K562 (cell line): ENCODE results near the gene NIPA2. TPM values are rescaled to one million over a fixed set of nuclear protein-coding genes. Genes with fewer than 3 reads are reported as not detected.
A peak's percentile ranks its signal among the peaks of the same experiment; 100 is the strongest.

Experiments used
- ATAC-seq: fragments of 200-7000 bp; cut with Tn5 transposase; 3 replicates; pipeline ENCODE4 v1.9.1; 2020; ENCODE audit warnings: moderate library complexity
- BruUV-seq: library from RNA; stranded (reverse); fragments of 400-500 nt; replicated peaks from 2 replicates; lab custom pipeline; 2021; lab: Mats Ljungman, UMichigan
- CTCF ChIA-PET: fragments of 300-600 bp; formaldehyde crosslinking; extraction: SDS; loops from one replicate; lab custom pipeline; 2021; ENCODE audit warnings: low intra/inter-chr PET ratio; lab: Yijun Ruan, JAX
- POLR2A ChIA-PET: fragments of 300-600, 350-650 bp; sonication (Branson Sonifier 250); formaldehyde crosslinking; extraction: SDS; loops from one replicate; lab custom pipeline; 2021; ENCODE audit warnings: antibody characterized with exemption, inconsistent platforms; lab: Yijun Ruan, JAX
- DNase-seq, 4 experiments: peaks; one replicate each; pipeline versions ENCODE4 v3.0.0 to v3.0.0-alpha.2; 2011 to 2018; ENCODE audit warnings: low spot score in 3 of 4, mixed read lengths in 3 of 4; ENCODE audit errors: extremely low read depth in 1 of 4
- FAIRE-seq: peaks from 2 replicates; lab custom pipeline; 2011; peaks lifted over from hg19 to GRCh38; lab: Jason Lieb, UNC
- H2AFZ ChIP-seq: 2 replicates; pipeline ENCODE4 v1.6.0; 2011; ENCODE audit warnings: low read depth, low read length, control low read depth, inconsistent platforms
- H3K27ac ChIP-seq: fragments of 200-600 bp; 3 replicates; pipeline ENCODE4 v1.8.0; 2011; ENCODE audit warnings: low read depth, mild to moderate bottlenecking, control low read depth, inconsistent platforms, low read length, moderate library complexity, mixed read lengths; ENCODE audit errors: extremely low read depth
- H3K27me3 ChIP-seq, 2 experiments: fragments of 300-600 bp in 1 of 2; 2 replicates in 1 of 2; 3 replicates in 1 of 2; pipeline versions ENCODE4 v1.6.0 to v1.8.0; 2011; ENCODE audit warnings: inconsistent platforms in 2 of 2, low read length in 2 of 2, mild to moderate bottlenecking in 1 of 2, mixed read lengths in 1 of 2, moderate library complexity in 1 of 2; ENCODE audit not compliant: control insufficient read depth in 2 of 2, insufficient read depth in 2 of 2
- H3K36me3 ChIP-seq: fragments of 300-600 bp; 3 replicates; pipeline ENCODE4 v1.8.0; 2011; ENCODE audit warnings: mild to moderate bottlenecking, low read length, inconsistent platforms; ENCODE audit not compliant: control insufficient read depth, insufficient read depth
- H3K4me1 ChIP-seq, 2 experiments: fragments of 200-600 bp in 1 of 2; replicated peaks in 1 of 2; 2 replicates in 1 of 2; 3 replicates in 1 of 2; pipeline versions ENCODE4 v1.5.1 to v1.8.0; 2011; ENCODE audit warnings: inconsistent platforms in 2 of 2, low read length in 2 of 2, mild to moderate bottlenecking in 1 of 2, mixed read lengths in 1 of 2, moderate library complexity in 1 of 2; ENCODE audit not compliant: control insufficient read depth in 2 of 2, insufficient read depth in 2 of 2
- H3K4me2 ChIP-seq: 2 replicates; pipeline ENCODE4 v1.6.1; 2011; ENCODE audit warnings: low read length, control low read depth, inconsistent platforms, mixed read lengths; ENCODE audit not compliant: insufficient read depth
- H3K4me3 ChIP-seq: fragments of 200-600 bp; sonication (generic), shearing (Covaris generic); 2 replicates; pipeline ENCODE4 v1.5.1; 2016; ENCODE audit warnings: control low read depth, inconsistent platforms
- H3K79me2 ChIP-seq: fragments of 200-600 bp; 3 replicates; pipeline ENCODE4 v1.8.0; 2011; ENCODE audit warnings: low read length, inconsistent platforms; ENCODE audit not compliant: control insufficient read depth, insufficient read depth
- H3K9ac ChIP-seq, 2 experiments: 2 replicates each; pipeline versions ENCODE4 v1.6.0 to v1.6.1; 2011; ENCODE audit warnings: low read depth in 2 of 2, low read length in 2 of 2, control low read depth in 1 of 2, inconsistent platforms in 1 of 2, mild to moderate bottlenecking in 1 of 2, mixed read lengths in 1 of 2; ENCODE audit not compliant: insufficient read depth in 1 of 2
- H3K9me1 ChIP-seq: one replicate; pipeline ENCODE4 v1.6.0; 2011; ENCODE audit warnings: inconsistent platforms, mild to moderate bottlenecking, low read length, moderate library complexity; ENCODE audit not compliant: control insufficient read depth, insufficient read depth
- H3K9me3 ChIP-seq: replicated peaks from 2 replicates; pipeline ENCODE4 v1.5.1; 2011; ENCODE audit warnings: low read depth, low read length, inconsistent platforms; ENCODE audit not compliant: control insufficient read depth, insufficient read depth
- H4K20me1 ChIP-seq: replicated peaks from 2 replicates; pipeline ENCODE4 v1.6.1; 2011; ENCODE audit warnings: low read length, inconsistent platforms, mixed read lengths; ENCODE audit not compliant: control insufficient read depth, insufficient read depth
- C11orf30 ChIP-seq: fragments of 450-650 bp; IDR thresholded peaks from 2 replicates; pipeline ENCODE4 v1.6.1; 2016; ENCODE audit warnings: low read depth, mild to moderate bottlenecking
- POLR2G ChIP-seq: fragments of 200-400 bp; formaldehyde crosslinking; IDR thresholded peaks from 2 replicates; pipeline ENCODE4 v1.6.1; 2017; ENCODE audit warnings: low read depth, mild to moderate bottlenecking, antibody characterized with exemption, low read length, moderate library complexity
- RBM22 ChIP-seq: fragments of 200-400 bp; formaldehyde crosslinking; IDR thresholded peaks from 2 replicates; pipeline ENCODE4 v1.6.1; 2018; ENCODE audit warnings: low read length, low read depth; ENCODE audit not compliant: poor library complexity, severe bottlenecking
- SOX6 ChIP-seq: fragments of 450-650 bp; IDR thresholded peaks from 2 replicates; pipeline ENCODE4 v1.6.1; 2014; ENCODE audit warnings: mild to moderate bottlenecking
- ZNF316 ChIP-seq: fragments of 450-650 bp; IDR thresholded peaks from 2 replicates; pipeline ENCODE4 v1.6.1; 2016
- WGBS: fragments of 100-300 bp; shearing (Covaris generic); methylation state at CpG from one replicate; pipeline ENCODE4 v1.1.6; 2016; ENCODE audit warnings: low coverage, mixed read lengths; ENCODE audit not compliant: insufficient coverage; ENCODE audit errors: missing lambda C conversion rate; 5-methylcytosine and 5-hydroxymethylcytosine counted together
- in situ Hi-C: fragments of 300-500 bp; cut with MboI; formaldehyde crosslinking; loops from 4 replicates; pipeline ENCODE4 v1.15.0; 2018; ENCODE audit warnings: inconsistent platforms, mixed read lengths
- intact Hi-C: fragments of 100-400 bp; cut with micrococcal nuclease; formaldehyde crosslinking; loops from 2 replicates; pipeline ENCODE4 v1.14.2; 2022
- polyA plus RNA-seq, 8 experiments: library from polyadenylated mRNA; depleted of rRNA in 4 of 8; stranded (reverse) in 5 of 8; unstranded in 3 of 8; fragments of >200 nt; fragmentation: Nextera tagmentation in 2 of 8; fragmentation: Illumina TruSeq in 1 of 8; extraction: Ambion mirVana in 2 of 8; extraction: Trizol in 1 of 8; gene quantifications; 2 replicates each; pipeline versions ENCODE4 v1.2.1 to v1.2.3, GENCODE V29; 2011 to 2014; ENCODE audit warnings: inconsistent platforms in 1 of 8, missing spikeins in 1 of 8
- total RNA-seq, 7 experiments: library from RNA; depleted of rRNA in 6 of 7; stranded (reverse); fragments of >200 nt in 6 of 7; fragmentation: Illumina TruSeq in 2 of 7; extraction: Trizol in 2 of 7; gene quantifications; 2 replicates each; pipeline versions ENCODE4 v1.2.1 to v1.2.3, GENCODE V29; 2011 to 2021; ENCODE audit warnings: low replicate concordance in 1 of 7
- TF ChIP-seq, protein P1 (sequence below), 2 experiments: fragments of 450-650 bp in 1 of 2; sonication (generic) in 1 of 2; formaldehyde crosslinking; conservative IDR thresholded peaks; 2 replicates each; pipeline versions ENCODE4 v1.4.0 to v1.8.1; 2020 to 2022; ENCODE audit warnings: mild to moderate bottlenecking in 1 of 2, missing genetic modification reagents in 1 of 2
- TF ChIP-seq, protein P2 (sequence below): sonication (generic); formaldehyde crosslinking; IDR thresholded peaks from 2 replicates; pipeline ENCODE4 v1.5.0; 2020; ENCODE audit warnings: missing genetic modification reagents

The NIPA2 gene
- total and polyA plus RNA-seq, 9 of the 15 experiments (the other 6 are each of a cell fraction or from before 2014, with no cell fraction given) = 18.7 to 107 (median 87.3) TPM

DNA sequence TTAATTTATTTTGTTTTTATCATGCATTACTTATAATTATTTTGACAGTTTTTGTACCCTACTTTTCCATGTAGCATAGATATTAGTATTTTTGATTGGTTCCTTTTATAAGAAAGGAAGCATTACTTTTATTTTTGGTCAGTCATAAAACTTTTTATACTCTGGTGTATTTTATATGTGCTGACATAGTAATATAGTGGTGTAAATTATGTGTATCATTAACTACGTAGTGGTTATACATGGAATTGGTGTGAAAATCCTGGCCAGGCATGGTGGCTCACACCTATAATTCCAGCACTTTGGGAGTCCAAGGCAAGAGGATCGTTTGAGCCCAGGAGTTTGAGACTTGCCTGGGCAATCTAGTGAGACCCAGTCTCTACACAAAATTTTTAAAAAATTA is 18.8 kb upstream of the NIPA2 start:
- POLR2A ChIA-PET = interaction anchor here (0.6 kb wide), 1 partner anchor 155 kb away, joined by 3 read pairs; no protein-coding TSS in a partner anchor
- Histone ChIP-seq H3K9ac (no peak overlapping the region), H4K20me1 (0 out of 2 replicates have a peak, but pooled peaks cover 3% of the 10 kb centered on the region), H3K9me3 (no peaks in the 10 kb centered on the region), H3K27ac (no peak overlapping the region), H3K4me2 (no peak overlapping the region), H3K4me3 (no peak overlapping the region), H3K4me1 (no peaks in the 10 kb centered on the region; a peak in 1 of 5 replicates), H3K9me1 (peaks cover 7% of the 10 kb centered on the region), H2AFZ (no peak overlapping the region), H3K36me3 (peaks cover 48% of the 10 kb centered on the region; the same call in 2 of the 3 replicates), H3K27me3 (no peaks in the 10 kb centered on the region), H3K79me2 (no peaks in the 10 kb centered on the region)
- DNase-seq = no peak
- no TSS peak for BruUV-seq
- 68% methylated on average over 2 of the region's 2 CpGs for WGBS
- no peak for FAIRE-seq
- TF ChIP-seq C11orf30 = peak; percentile 29; the same call in 1 of the 2 replicates
- peak; percentile 53 for TF ChIP-seq ZNF316
- no peak for TF ChIP-seq SOX6
- CTCF ChIA-PET = no interaction called here
- in situ Hi-C loops (no loop called here), intact Hi-C loops (no loop called here)
- no peak for ATAC-seq

DNA sequence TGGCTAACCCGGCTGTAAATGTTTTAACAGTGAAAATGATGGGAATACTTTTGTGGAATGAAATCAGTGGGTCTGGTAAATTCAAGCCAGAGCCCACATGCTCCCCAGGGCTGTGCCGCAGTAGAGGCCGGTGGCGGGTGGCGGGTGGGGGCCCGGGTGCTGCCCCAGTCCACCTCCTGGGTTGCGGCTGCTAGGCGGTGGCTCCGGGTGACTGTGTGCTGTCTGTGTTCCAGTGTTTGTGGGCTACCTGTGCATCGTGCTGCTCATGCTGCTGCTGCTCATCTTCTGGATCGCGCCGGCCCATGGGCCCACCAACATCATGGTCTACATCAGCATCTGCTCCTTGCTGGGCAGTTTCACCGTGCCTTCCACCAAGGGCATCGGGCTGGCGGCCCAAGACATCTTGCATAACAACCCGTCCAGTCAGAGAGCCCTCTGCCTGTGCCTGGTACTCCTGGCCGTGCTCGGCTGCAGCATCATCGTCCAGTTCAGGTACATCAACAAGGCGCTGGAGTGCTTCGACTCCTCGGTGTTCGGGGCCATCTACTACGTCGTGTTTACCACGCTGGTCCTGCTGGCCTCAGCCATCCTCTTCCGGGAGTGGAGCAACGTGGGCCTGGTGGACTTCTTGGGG is 14.9 kb upstream of the NIPA2 start:
- FAIRE-seq = no peak
- H3K79me2 ChIP-seq = no peaks in the 10 kb centered on the region
- POLR2A ChIA-PET = no interaction called here
- 95% methylated on average over 28 of the region's 29 CpGs for WGBS
- in situ Hi-C loops = no loop called here
- H3K4me3 ChIP-seq = no peak overlapping the region
- H2AFZ ChIP-seq = no peak overlapping the region
- no peak overlapping the region for H3K4me2 ChIP-seq
- TF ChIP-seq, protein P1, sequence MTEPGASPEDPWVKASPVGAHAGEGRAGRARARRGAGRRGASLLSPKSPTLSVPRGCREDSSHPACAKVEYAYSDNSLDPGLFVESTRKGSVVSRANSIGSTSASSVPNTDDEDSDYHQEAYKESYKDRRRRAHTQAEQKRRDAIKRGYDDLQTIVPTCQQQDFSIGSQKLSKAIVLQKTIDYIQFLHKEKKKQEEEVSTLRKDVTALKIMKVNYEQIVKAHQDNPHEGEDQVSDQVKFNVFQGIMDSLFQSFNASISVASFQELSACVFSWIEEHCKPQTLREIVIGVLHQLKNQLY (CRISPR knock-in tag; conservative IDR thresholded peaks at IDR 0.05) = no peak
- peak; percentile 57 for TF ChIP-seq POLR2G
- TF ChIP-seq RBM22 = peak; percentile 54
- TF ChIP-seq, protein P2, sequence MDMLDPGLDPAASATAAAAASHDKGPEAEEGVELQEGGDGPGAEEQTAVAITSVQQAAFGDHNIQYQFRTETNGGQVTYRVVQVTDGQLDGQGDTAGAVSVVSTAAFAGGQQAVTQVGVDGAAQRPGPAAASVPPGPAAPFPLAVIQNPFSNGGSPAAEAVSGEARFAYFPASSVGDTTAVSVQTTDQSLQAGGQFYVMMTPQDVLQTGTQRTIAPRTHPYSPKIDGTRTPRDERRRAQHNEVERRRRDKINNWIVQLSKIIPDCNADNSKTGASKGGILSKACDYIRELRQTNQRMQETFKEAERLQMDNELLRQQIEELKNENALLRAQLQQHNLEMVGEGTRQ (CRISPR knock-in tag) = no peak
- TF ChIP-seq, all 486 proteins: peak for 2
- intact Hi-C loops = no loop called here
- Histone ChIP-seq H3K27me3 (no peaks in the 10 kb centered on the region), H3K4me1 (no peaks in the 10 kb centered on the region; a peak in 1 of 5 replicates), H3K36me3 (peaks cover 74% of the 10 kb centered on the region; the same call in 2 of the 3 replicates), H3K9ac (no peak overlapping the region), H3K27ac (no peak overlapping the region), H4K20me1 (0 out of 2 replicates have a peak, but pooled peaks cover 3% of the 10 kb centered on the region), H3K9me3 (no peaks in the 10 kb centered on the region), H3K9me1 (peaks cover 4% of the 10 kb centered on the region)
- no peak for DNase-seq
- CTCF ChIA-PET = no interaction called here
- ATAC-seq = no peak
- BruUV-seq = no TSS peak
